Activated CD8-positive, alpha-beta memory T cell treated with anti-CD3 and anti-CD28 coated beads, Interleukin-2, amount 50 U/mL, for 1 hour (primary cell): ENCODE measurements around the gene THOC3.
"Not testable (repeated sequence)": the region's sequence is repeated elsewhere in the genome, so short reads cannot be mapped to it uniquely, and the experiment has no call there.

Experiments
- DNase-seq: peaks from one replicate; pipeline ENCODE4 v3.0.0-alpha.2; 2020; ENCODE audit errors: extremely low read depth

The THOC3 gene

GRCh38 chr5:175940632-175941031 is 27.5 kb downstream of the THOC3 start:
- DNase-seq, result not testable (repeated sequence)

- not testable (repeated sequence) for DNase-seq
These were observed 29.6 kb downstream of the THOC3 start for GRCh38 chr5:175938489-175938888.

GRCh38 chr5:175928752-175929151 is 39.4 kb downstream of the THOC3 start:
- not testable (repeated sequence) for DNase-seq

GRCh38 chr5:175925106-175925505 is 43.0 kb downstream of the THOC3 start:
- not testable (repeated sequence) for DNase-seq

- DNase-seq, result no peak
These were observed 45.8 kb downstream of the THOC3 start for GRCh38 chr5:175922192-175922885.

- DNase-seq, result no peak
These were observed 46.9 kb downstream of the THOC3 start for GRCh38 chr5:175921061-175921730.

- no peak for DNase-seq
These were observed 47.8 kb downstream of the THOC3 start for GRCh38 chr5:175920231-175920811.

GRCh38 chr5:175915066-175916037 is 52.8 kb downstream of the THOC3 start:
- not testable (repeated sequence) for DNase-seq

GRCh38 chr5:175913835-175914672 is 54.1 kb downstream of the THOC3 start:
- not testable (repeated sequence) for DNase-seq

GRCh38 chr5:175910072-175910471 is 58.0 kb downstream of the THOC3 start:
- not testable (repeated sequence) for DNase-seq
